ENCODE data around the gene PLCD4. TPM values are rescaled to one million over a fixed set of nuclear protein-coding genes. Genes with fewer than 3 reads are reported as not detected.

The PLCD4 gene
- total RNA-seq, 1 donor from 2014 or later: 1.9 TPM

GRCh38 chr2:218658671-218659257 lies 51.1 kb downstream of the PLCD4 start:
- intact Hi-C loops (cut with DNase I): no loop called here
- no peak for DNase-seq (ENCODE audit: low spot score in 2 of 2)
- Histone ChIP-seq H3K9me3 (no peaks in the 10 kb centered on the region), H3K27ac (peak overlapping the region; percentile 56 to 62), H3K27me3 (no peaks in the 10 kb centered on the region), H3K36me3 (peaks cover 42% of the 10 kb centered on the region in 2 donors), H3K4me3 (peak overlapping the region; percentile 82 to 96), H3K4me1 (peaks cover 0 to 7% of the 10 kb centered on the region in 2 donors)
- no peak for TF ChIP-seq CTCF (IDR thresholded peaks at IDR 0.05)

- DNase-seq (ENCODE audit: low spot score in 2 of 2): peak; percentile 69 to 94
- Histone ChIP-seq H3K4me3 (peak within 1 kb of the TSS; percentile 82 to 96), H3K9me3 (no peaks in the 10 kb centered on the region), H3K27me3 (no peaks in the 10 kb centered on the region), H3K27ac (peak within 1 kb of the TSS; percentile 56 to 62), H3K36me3 (peaks cover 42 to 45% of the 10 kb centered on the region in 2 donors), H3K4me1 (peaks cover 0 to 7% of the 10 kb centered on the region in 2 donors)
- intact Hi-C loops (cut with DNase I): no loop called here
- no peak for TF ChIP-seq CTCF (IDR thresholded peaks at IDR 0.05)
Measured at GRCh38 chr2:218659258-218659987, 51.7 kb downstream of the PLCD4 start, which contains the start of the genes BCS1L and ZNF142. TSS of gene BCS1L (plus strand) at chr2:218659683. CDS start at chr2:218660988, 1,305 bp downstream. TSS of gene ZNF142 (minus strand) at chr2:218659623. CDS start at chr2:218656429, 3,194 bp downstream.

- DNase-seq (ENCODE audit: low spot score in 2 of 2): no peak
- H3K36me3 ChIP-seq: peaks cover 43 to 45% of the 10 kb centered on the region in 2 donors
- H3K27me3 ChIP-seq: no peaks in the 10 kb centered on the region
- no peaks in the 10 kb centered on the region for H3K9me3 ChIP-seq
- H3K4me3 ChIP-seq: peak overlapping the region; percentile 82 to 96
- no peak for TF ChIP-seq CTCF (IDR thresholded peaks at IDR 0.05)
- intact Hi-C loops (cut with DNase I): no loop called here
- H3K27ac ChIP-seq: peak overlapping the region; percentile 56 to 62
- peaks cover 0 to 7% of the 10 kb centered on the region in 2 donors for H3K4me1 ChIP-seq
Measured at GRCh38 chr2:218659988-218660358, 52.3 kb downstream of the PLCD4 start.

- Histone ChIP-seq H3K36me3 (peaks cover 51 to 55% of the 10 kb centered on the region in 2 donors), H3K9me3 (no peaks in the 10 kb centered on the region), H3K27ac (no peak overlapping the region), H3K4me3 (no peak overlapping the region), H3K4me1 (peaks cover 0 to 7% of the 10 kb centered on the region in 2 donors), H3K27me3 (no peaks in the 10 kb centered on the region)
- no peak for TF ChIP-seq CTCF (IDR thresholded peaks at IDR 0.05)
- DNase-seq (ENCODE audit: low spot score in 2 of 2): no peak
- intact Hi-C loops (cut with DNase I): no loop called here
Measured at GRCh38 chr2:218662377-218662776, 54.7 kb downstream of the PLCD4 start.

- DNase-seq (ENCODE audit: low spot score in 2 of 2): no peak
- no peak for TF ChIP-seq CTCF (IDR thresholded peaks at IDR 0.05)
- no peak overlapping the region for H3K27ac ChIP-seq
- no peaks in the 10 kb centered on the region for H3K27me3 ChIP-seq
- H3K36me3 ChIP-seq: peaks cover 56 to 59% of the 10 kb centered on the region in 2 donors
- H3K4me1 ChIP-seq: peaks cover 0 to 7% of the 10 kb centered on the region in 2 donors
- no peaks in the 10 kb centered on the region for H3K9me3 ChIP-seq
- H3K4me3 ChIP-seq: no peak overlapping the region
- intact Hi-C loops (cut with DNase I): no loop called here
Measured at GRCh38 chr2:218662827-218663226, 55.1 kb downstream of the PLCD4 start.

Data from ascending aorta (tissue), 2 donors.